Activated naive CD4-positive, alpha-beta T cell treated with anti-CD3 and anti-CD28 coated beads, Interleukin-2, amount 10 ng/mL, durations not matched to agents 7 days and 5 days (primary cell): ENCODE measurements around the gene SH2D6.
"Not testable (repeated sequence)": the region's sequence is repeated elsewhere in the genome, so short reads cannot be mapped to it uniquely, and the experiment has no call there.

Experiments used
- CTCF ChIA-PET: fragments of 350-600 bp; sonication (Branson Sonifier 250); formaldehyde crosslinking; loops from one replicate; lab custom pipeline; 2021; ENCODE audit warnings: antibody characterized with exemption; lab: Charles Lee
- DNase-seq: peaks from one replicate; pipeline ENCODE4 v3.0.0-alpha.2; 2020
- H3K27ac Mint-ChIP-seq: one replicate; pipeline ENCODE4 v1.8.0; 2021; ENCODE audit warnings: mild to moderate bottlenecking, moderate library complexity, mixed read lengths
- H3K27me3 Mint-ChIP-seq: one replicate; pipeline ENCODE4 v1.8.0; 2021; ENCODE audit warnings: mild to moderate bottlenecking, mixed read lengths
- H3K36me3 Mint-ChIP-seq: one replicate; pipeline ENCODE4 v1.8.0; 2021; ENCODE audit warnings: mixed read lengths
- H3K4me1 Mint-ChIP-seq: one replicate; pipeline ENCODE4 v1.8.0; 2021; ENCODE audit warnings: mixed read lengths
- H3K4me3 Mint-ChIP-seq: one replicate; pipeline ENCODE4 v1.8.0; 2021; ENCODE audit warnings: mild to moderate bottlenecking, moderate library complexity, mixed read lengths
- H3K9me3 Mint-ChIP-seq: one replicate; pipeline ENCODE4 v1.8.0; 2021; ENCODE audit warnings: mixed read lengths

SH2D6 gene

DNA sequence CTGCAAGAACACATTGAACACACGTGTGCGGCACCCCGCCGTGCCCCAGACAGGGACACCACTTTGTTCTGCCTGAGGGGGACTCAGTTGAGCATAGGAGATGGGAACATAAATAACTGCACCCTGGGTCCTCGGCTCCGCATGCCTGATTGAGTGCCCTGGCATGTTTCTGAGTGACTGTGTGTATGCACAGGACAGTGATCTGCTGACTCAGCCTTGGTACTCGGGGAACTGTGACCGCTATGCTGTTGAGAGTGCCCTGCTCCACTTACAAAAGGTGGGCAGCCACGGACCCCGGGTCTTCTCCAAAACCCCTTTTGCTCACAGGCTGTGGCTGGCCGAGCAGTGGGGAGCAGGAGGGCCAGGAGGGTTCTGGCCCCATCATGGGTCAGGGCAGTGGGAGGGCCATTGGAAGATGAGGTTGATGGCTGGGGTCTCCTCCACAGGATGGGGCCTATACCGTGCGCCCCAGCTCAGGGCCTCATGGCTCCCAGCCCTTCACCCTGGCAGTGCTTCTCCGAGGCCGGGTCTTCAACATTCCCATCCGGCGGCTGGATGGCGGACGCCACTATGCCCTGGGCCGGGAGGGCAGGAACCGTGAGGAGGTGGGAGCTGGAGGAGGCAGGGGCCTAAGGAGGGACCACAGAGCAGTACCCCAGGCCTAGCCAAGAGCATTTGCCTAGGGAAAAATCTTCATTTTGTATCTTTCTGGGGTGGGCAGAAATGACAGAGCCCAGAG lies 16.9 kb downstream of the SH2D6 start:
- H3K27me3 Mint-ChIP-seq = peaks cover 6% of the 10 kb centered on the region
- H3K36me3 Mint-ChIP-seq = no peaks in the 10 kb centered on the region
- H3K9me3 Mint-ChIP-seq = no peaks in the 10 kb centered on the region
- no peak overlapping the region for H3K27ac Mint-ChIP-seq
- no peak overlapping the region for H3K4me3 Mint-ChIP-seq
- DNase-seq = no peak
- peaks cover 40% of the 10 kb centered on the region for H3K4me1 Mint-ChIP-seq
- CTCF ChIA-PET = no interaction called here

DNA sequence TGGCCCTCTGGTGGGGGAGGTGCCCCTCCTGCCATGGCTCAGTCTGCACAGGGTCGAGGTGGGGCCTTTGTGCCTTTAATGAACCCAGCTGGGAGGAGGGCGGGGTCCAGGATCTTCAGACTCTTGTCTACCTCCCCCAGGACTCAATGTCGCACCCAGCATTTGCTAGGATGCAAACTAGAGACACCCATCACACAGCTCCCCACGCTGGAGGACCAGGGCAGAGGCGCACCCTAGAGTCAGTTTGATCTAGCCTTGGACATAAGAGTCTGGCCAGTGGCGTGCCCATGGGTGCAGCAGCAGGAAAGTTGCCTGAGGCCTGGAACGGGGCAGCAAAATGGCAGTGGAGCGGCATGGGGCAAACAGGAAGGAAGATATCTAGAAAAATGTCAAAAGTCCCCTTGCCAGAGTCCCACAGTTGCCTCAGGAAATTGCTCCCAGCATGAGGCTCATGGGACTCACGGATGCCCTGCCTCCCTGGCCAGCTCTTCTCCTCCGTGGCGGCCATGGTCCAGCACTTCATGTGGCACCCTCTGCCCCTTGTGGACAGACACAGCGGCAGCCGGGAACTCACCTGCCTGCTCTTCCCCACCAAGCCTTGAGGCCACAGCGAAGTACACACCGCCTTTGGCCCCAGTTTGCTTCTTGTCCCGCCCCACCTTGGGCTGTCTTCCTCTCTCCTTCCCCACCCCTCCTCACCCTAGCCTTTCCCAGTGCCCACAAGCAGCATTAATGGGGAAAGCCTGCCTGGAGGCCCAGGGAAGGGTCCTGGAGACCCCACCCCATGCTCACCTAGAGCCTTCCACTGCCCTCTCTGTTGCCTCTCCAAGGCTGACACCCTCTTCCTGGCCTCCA lies 17.7 kb downstream of the SH2D6 start:
- Mint-ChIP-seq H3K4me3 (no peak overlapping the region), H3K27me3 (peaks cover 6% of the 10 kb centered on the region), H3K4me1 (peaks cover 48% of the 10 kb centered on the region), H3K9me3 (no peaks in the 10 kb centered on the region), H3K27ac (peak overlapping the region; percentile 75), H3K36me3 (no peaks in the 10 kb centered on the region)
- CTCF ChIA-PET = interaction anchor here (1.2 to 1.3 kb wide), 2 partner anchors 15 to 114 kb away, joined by 3 to 4 read pairs; no protein-coding TSS in a partner anchor
- no peak for DNase-seq

DNA sequence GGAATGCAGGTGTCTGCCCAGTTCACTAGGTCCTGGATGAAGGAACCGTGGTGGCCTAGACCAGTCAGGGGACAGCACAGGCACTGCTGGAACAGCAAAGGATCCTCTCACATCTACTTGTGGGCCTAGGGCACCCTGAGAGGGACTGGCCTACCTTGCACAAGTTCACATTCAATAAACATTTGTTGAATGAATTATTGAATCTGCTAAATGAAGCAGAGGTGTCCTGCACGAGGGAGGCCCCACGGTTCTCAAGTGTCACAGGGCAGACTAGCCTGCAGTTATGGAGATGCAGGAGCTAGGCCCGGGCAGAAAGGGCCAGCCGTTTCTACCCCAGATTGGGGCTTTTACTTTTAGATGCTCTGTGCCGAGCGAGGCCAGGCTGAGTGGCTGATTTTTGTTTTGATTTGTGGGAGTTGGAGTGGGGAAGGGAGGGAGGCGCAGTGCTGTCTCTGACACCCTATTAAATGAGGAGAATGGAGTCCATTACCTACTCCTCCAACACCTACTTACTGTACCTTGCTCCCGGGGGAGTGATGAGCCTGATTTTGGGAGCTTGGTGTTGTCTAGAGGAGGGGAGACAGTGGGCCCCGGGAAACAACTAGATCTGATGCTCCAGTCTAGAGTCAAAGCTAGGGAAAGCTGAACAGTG lies 18.4 kb downstream of the SH2D6 start:
- no peak for DNase-seq
- H3K36me3 Mint-ChIP-seq = no peaks in the 10 kb centered on the region
- peaks cover 6% of the 10 kb centered on the region for H3K27me3 Mint-ChIP-seq
- no peaks in the 10 kb centered on the region for H3K9me3 Mint-ChIP-seq
- CTCF ChIA-PET = interaction anchor here (0.6 to 2.5 kb wide), 6 partner anchors 8 to 151 kb away, joined by 3 to 10 read pairs (median 3); no protein-coding TSS in a partner anchor
- peaks cover 48% of the 10 kb centered on the region for H3K4me1 Mint-ChIP-seq
- peak overlapping the region; percentile 85 for H3K27ac Mint-ChIP-seq
- H3K4me3 Mint-ChIP-seq = peak overlapping the region; percentile 77

DNA sequence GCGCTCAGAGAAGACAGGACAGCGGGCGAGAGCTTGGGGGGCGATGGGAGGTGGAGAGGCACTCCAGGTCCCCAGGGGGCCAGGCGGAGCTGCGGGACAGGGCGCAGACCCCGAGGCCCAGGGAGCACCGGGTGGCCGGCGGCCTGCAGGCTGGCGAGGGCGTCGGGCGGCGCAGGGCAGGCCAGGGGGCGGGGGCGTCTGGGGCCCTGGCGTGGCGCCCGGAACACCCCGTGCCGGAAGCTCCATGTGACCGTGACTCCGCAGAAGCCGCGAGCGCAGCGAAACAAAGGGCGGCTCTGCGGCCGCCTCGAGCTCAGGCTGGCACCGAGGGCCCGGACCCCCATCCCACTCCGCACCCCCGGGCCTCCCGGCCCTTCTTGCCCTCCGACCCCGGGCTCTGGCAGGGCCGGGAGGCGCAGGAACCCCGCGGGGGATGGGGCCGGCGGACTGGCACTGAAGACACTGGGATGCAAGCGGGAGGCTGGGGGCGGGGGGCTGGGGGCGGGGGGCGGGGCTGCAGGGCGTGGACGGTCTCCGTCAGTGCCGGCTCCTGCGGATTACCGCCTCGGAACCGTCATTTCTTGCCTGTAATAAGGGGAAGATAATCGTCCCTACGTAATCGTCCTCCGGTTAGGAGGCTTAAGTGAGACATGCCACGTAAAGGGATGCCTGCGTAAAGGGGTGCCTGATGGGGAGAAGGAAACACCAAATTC lies 19.1 kb downstream of the SH2D6 start:
- CTCF ChIA-PET = interaction anchor here (0.6 to 2.5 kb wide), 9 partner anchors 9 to 200 kb away, joined by 3 to 10 read pairs (median 3); no protein-coding TSS in a partner anchor
- Mint-ChIP-seq H3K9me3 (no peaks in the 10 kb centered on the region), H3K4me3 (peak overlapping the region; percentile 77), H3K27me3 (peaks cover 6% of the 10 kb centered on the region), H3K27ac (peak overlapping the region; percentile 89), H3K36me3 (no peaks in the 10 kb centered on the region), H3K4me1 (peaks cover 48% of the 10 kb centered on the region)
- peak; percentile 83 for DNase-seq

DNA sequence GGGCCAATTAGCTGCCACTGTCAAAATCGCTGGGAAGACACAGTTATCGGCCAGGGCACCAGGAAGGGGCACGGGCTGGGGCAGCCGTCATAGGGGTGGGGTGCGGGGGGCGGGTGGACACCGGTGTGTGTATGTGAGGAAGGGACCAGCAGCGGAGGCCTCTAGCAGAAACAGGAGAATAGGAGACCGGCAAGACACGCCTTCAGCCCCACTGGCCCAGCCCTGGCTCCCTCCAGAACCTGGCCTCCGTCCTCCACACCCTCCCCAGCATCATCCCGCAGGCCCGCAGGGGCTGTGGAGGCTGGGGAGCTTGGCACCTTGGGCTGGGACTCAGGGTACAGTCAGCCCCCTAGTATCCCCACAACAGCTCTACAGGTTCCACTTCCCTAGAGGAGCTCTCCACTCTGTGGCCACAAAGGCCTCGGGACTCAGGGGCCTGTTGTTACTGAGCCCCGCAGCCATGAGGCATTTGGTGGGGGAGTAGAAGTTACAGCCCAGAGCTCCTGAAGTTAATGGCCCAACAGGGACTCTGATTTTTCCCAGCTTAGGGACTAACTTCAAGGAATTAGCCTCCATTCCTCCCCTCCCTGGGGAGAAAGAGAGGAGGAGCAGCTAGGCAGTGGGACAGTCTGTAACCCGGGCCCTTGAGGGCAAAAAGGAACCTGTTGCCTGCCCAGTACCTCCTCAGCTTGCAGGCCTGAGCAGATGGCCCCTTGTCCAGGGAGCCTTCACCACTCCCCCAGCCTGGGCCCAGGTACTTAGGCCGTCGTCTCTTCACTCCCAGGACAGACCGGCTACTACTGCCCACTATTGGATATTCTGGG lies 19.9 kb downstream of the SH2D6 start:
- Mint-ChIP-seq H3K36me3 (no peaks in the 10 kb centered on the region), H3K27ac (peak overlapping the region; percentile 94), H3K4me3 (peak overlapping the region; percentile 75), H3K4me1 (peaks cover 48% of the 10 kb centered on the region), H3K9me3 (no peaks in the 10 kb centered on the region), H3K27me3 (peaks cover 6% of the 10 kb centered on the region)
- CTCF ChIA-PET = interaction anchor here (0.9 to 2.5 kb wide), 5 partner anchors 19 to 199 kb away, joined by 3 to 10 read pairs (median 3); no protein-coding TSS in a partner anchor
- no peak for DNase-seq

DNA sequence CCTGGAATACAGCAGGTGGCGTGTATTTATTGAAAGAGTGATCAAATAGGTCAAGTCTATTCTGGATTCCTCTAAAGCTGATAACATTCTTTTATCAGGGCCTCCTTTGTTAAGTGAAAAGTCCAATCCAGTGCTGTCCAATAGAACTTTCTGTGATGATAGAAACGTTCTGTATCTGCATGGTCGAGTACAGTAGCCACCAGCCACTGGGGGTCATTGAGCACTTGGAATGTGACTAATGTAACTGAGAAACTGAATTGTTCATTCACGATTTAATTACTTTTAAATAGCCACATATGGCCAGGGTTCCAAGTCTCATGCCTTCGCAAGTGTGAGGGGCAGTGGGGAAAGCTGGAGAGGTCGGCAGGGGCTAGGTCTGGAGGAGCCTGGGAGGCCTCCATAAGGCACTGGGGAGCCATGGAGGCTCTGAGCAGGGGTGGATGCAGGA lies 20.5 kb downstream of the SH2D6 start:
- H3K4me1 Mint-ChIP-seq = peaks cover 48% of the 10 kb centered on the region
- peak overlapping the region; percentile 33 for H3K4me3 Mint-ChIP-seq
- peak overlapping the region; percentile 94 for H3K27ac Mint-ChIP-seq
- CTCF ChIA-PET = interaction anchor here (0.9 to 2.5 kb wide), 4 partner anchors 19 to 198 kb away, joined by 3 to 10 read pairs (median 4); no protein-coding TSS in a partner anchor
- no peaks in the 10 kb centered on the region for H3K36me3 Mint-ChIP-seq
- no peaks in the 10 kb centered on the region for H3K9me3 Mint-ChIP-seq
- no peaks in the 10 kb centered on the region for H3K27me3 Mint-ChIP-seq
- DNase-seq = no peak

DNA sequence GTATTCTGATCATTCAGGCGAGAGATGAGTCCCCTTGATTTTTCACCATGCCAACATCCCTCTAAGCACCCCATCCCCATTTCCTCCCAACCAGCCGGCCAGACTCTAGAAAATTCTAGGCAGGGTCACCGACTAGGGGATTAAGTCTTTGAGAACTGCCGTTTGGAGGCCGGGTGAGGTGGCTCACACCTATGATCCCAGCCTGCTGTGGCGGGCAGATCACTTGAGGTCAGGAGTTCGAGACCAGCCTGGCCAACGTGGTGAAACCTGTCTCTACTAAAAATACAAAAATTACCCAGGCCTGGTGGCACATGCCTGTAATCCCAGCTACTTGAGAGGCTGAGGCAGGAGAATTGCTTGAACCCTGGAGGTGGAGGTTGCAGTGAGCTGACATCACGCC lies 21.1 kb downstream of the SH2D6 start:
- H3K36me3 Mint-ChIP-seq, DNase-seq, H3K27me3 Mint-ChIP-seq, CTCF ChIA-PET, H3K4me3 Mint-ChIP-seq, H3K9me3 Mint-ChIP-seq: not testable (repeated sequence)
- H3K4me1 Mint-ChIP-seq = peaks cover 48% of the 10 kb centered on the region
- peak overlapping the region; percentile 94 for H3K27ac Mint-ChIP-seq

DNA sequence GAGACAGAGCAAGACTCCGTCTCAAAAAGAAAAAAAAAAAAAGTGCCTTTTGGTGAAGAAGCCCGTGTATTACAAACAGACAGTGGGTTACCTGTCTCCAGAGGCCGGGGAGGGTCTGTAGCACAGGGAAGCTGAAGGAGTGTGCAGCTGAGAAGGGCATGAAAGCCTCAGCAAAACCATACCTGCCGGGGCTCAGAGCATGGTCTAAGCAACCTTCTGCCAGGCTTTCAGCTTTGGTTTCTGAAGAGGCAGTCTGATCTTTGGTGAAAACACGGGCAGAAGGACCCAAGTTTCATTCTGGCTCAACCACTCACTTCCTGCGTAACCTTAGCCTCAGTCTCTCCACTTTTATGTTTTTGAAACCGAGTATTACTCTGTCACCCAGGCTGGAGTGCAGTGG lies 21.5 kb downstream of the SH2D6 start:
- peaks cover 3% of the 10 kb centered on the region for H3K27me3 Mint-ChIP-seq
- H3K4me3 Mint-ChIP-seq = peak overlapping the region; percentile 66
- peak; percentile 49 for DNase-seq
- no peaks in the 10 kb centered on the region for H3K9me3 Mint-ChIP-seq
- CTCF ChIA-PET = no interaction called here
- peaks cover 48% of the 10 kb centered on the region for H3K4me1 Mint-ChIP-seq
- H3K36me3 Mint-ChIP-seq = no peaks in the 10 kb centered on the region
- peak overlapping the region; percentile 94 for H3K27ac Mint-ChIP-seq

DNA sequence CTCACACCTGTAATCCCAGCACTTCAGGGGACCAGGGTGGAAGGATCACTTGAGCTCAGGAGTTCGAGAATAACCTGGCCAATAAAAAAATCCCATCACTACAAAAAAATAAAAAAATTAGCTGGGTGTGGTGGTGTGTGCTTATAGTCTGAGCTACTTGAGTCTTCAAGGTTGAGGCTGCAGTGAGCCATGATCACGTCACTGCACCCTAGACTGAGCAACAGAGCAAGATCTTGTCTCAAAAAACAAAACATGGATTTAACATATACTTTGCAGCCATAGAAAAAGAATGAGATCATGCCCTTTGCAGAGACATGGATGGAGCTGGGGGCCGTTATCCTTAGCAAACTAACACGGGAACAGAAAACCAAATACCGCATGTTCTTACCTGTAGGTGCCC lies 22.2 kb downstream of the SH2D6 start:
- no peaks in the 10 kb centered on the region for H3K9me3 Mint-ChIP-seq
- no peak for DNase-seq
- no peaks in the 10 kb centered on the region for H3K36me3 Mint-ChIP-seq
- H3K27me3 Mint-ChIP-seq = peaks cover 5% of the 10 kb centered on the region
- no peak overlapping the region for H3K4me3 Mint-ChIP-seq
- CTCF ChIA-PET = interaction anchor here (1.3 kb wide), 1 partner anchor 110 kb away, joined by 4 read pairs; no protein-coding TSS in a partner anchor
- H3K4me1 Mint-ChIP-seq = peaks cover 48% of the 10 kb centered on the region
- peak overlapping the region; percentile 35 for H3K27ac Mint-ChIP-seq

DNA sequence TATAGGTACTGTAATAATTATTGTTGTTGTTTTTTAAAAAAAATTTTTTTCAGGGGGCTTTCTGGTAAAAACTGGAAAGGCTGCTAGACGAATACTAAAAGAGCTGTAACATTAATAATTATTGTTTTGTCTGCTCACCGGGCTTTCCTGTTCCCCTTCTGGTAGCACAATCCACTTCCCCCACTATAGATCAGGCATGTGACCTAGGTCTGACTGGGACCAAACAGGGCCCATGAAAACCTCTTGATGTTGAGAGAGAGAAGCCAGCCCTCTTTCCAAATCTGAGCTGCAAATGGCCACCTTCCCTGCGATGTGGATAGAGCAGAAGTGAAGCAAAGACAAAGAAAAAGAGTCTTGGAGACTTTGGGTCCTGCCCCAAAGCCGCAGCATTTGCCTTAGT lies 23.4 kb downstream of the SH2D6 start:
- Mint-ChIP-seq H3K4me1 (peaks cover 38% of the 10 kb centered on the region), H3K36me3 (no peaks in the 10 kb centered on the region), H3K27me3 (peaks cover 5% of the 10 kb centered on the region), H3K4me3 (no peak overlapping the region), H3K27ac (no peak overlapping the region), H3K9me3 (no peaks in the 10 kb centered on the region)
- no peak for DNase-seq
- CTCF ChIA-PET = interaction anchor here (1.3 kb wide), 1 partner anchor 109 kb away, joined by 4 read pairs; no protein-coding TSS in a partner anchor

DNA sequence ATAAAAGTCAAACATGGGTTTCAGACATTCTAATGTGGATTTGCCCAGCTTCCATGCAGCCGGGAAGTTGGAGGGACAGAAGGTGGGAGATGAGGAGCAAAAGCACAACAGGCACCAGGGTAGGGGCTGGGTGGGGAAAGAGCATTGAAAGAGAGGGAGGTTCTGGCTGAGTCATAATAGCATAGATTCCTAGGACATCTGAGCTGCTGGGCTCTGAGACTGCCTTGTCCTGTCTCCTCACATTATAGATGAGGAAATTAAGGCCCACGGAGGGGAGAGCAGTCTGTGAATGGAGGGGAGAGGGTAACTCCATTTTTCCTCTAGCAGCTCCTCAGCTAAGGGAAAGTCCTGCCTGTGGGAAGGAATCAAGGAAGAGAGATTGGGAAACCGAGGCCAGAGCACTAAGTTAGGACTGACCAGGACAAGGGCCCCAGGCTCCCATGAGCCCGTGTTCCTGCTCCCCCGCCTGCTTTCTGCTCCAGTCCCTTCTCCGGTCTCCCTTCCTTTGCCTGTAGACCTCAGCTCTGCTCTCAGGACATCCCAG lies 26.2 kb downstream of the SH2D6 start:
- no peaks in the 10 kb centered on the region for H3K9me3 Mint-ChIP-seq
- no peak overlapping the region for H3K4me3 Mint-ChIP-seq
- peaks cover 28% of the 10 kb centered on the region for H3K4me1 Mint-ChIP-seq
- no peaks in the 10 kb centered on the region for H3K36me3 Mint-ChIP-seq
- peaks cover 12% of the 10 kb centered on the region for H3K27me3 Mint-ChIP-seq
- H3K27ac Mint-ChIP-seq = no peak overlapping the region
- no peak for DNase-seq
- CTCF ChIA-PET = no interaction called here
